Duodenal mucosa (tissue), 2 donors: Measurements from ENCODE around the gene GSK3B.

Source experiments
- H3K27ac ChIP-seq: one replicate; pipeline ENCODE4 v1.7.0; 2013; ENCODE audit warnings: low read depth, low read length
- H3K27me3 ChIP-seq, 2 donors: one replicate each; pipeline ENCODE4 v1.7.0; 2013; ENCODE audit warnings: low read length in 2 of 2, control low read depth in 1 of 2; ENCODE audit not compliant: insufficient read depth in 2 of 2, control insufficient read depth in 1 of 2
- H3K36me3 ChIP-seq, 2 donors: one replicate each; pipeline ENCODE4 v1.7.0; 2013; ENCODE audit warnings: low read length in 2 of 2, control low read depth in 1 of 2; ENCODE audit not compliant: insufficient read depth in 2 of 2, control insufficient read depth in 1 of 2
- H3K4me1 ChIP-seq, 2 donors: one replicate each; pipeline ENCODE4 v1.7.0; 2013; ENCODE audit warnings: low read length in 2 of 2, control low read depth in 1 of 2; ENCODE audit not compliant: insufficient read depth in 2 of 2, control insufficient read depth in 1 of 2
- H3K4me3 ChIP-seq, 2 donors: one replicate each; pipeline ENCODE4 v1.7.0; 2013; ENCODE audit warnings: low read length in 2 of 2, low read depth in 1 of 2
- H3K9ac ChIP-seq, 2 donors: one replicate each; pipeline ENCODE4 v1.7.0; 2013; ENCODE audit warnings: low read length in 2 of 2, low read depth in 1 of 2
- H3K9me3 ChIP-seq, 2 donors: one replicate each; pipeline ENCODE4 v1.7.0; 2013; ENCODE audit warnings: low read length in 2 of 2, control low read depth in 1 of 2; ENCODE audit not compliant: control insufficient read depth in 1 of 2

GSK3B gene

DNA sequence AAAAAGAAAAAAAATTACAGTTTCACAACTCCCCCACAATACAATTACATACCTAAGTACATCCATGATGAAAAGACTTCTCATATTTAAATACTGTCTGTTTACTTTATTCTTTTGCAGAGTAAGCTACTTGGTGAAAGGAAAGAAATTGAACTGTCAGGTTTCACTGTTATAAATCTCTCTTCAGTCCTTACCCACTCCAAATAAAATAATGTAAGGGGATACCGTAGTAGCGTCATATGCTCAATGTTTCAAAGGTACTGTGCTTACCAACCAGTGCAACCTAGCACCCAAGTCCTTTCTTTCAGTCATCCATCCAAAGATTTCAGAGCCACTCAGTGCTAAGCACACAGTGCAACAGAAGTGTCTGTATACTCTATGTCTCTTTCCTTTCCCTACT lies 13.4 kb downstream of the GSK3B start:
- Histone ChIP-seq H3K27ac (no peak overlapping the region), H3K9me3 (no peaks in the 10 kb centered on the region), H3K9ac (no peak overlapping the region), H3K36me3 (no peaks in the 10 kb centered on the region), H3K4me3 (no peak overlapping the region), H3K4me1 (no peaks in the 10 kb centered on the region), H3K27me3 (no peaks in the 10 kb centered on the region)

GRCh38 chr3:120077731-120078130 lies 16.5 kb downstream of the GSK3B start:
- no peaks in the 10 kb centered on the region for H3K9me3 ChIP-seq
- H3K4me3 ChIP-seq: no peak overlapping the region
- H3K27ac ChIP-seq: no peak overlapping the region
- H3K27me3 ChIP-seq: no peaks in the 10 kb centered on the region
- no peaks in the 10 kb centered on the region for H3K4me1 ChIP-seq
- no peaks in the 10 kb centered on the region for H3K36me3 ChIP-seq
- no peak overlapping the region for H3K9ac ChIP-seq

GRCh38 chr3:120072867-120073525 lies 21.3 kb downstream of the GSK3B start:
- Histone ChIP-seq H3K27ac (no peak overlapping the region), H3K36me3 (no peaks in the 10 kb centered on the region), H3K4me1 (peaks cover 4 to 11% of the 10 kb centered on the region in 2 donors), H3K9ac (no peak overlapping the region), H3K4me3 (no peak overlapping the region), H3K27me3 (no peaks in the 10 kb centered on the region), H3K9me3 (no peaks in the 10 kb centered on the region)

DNA sequence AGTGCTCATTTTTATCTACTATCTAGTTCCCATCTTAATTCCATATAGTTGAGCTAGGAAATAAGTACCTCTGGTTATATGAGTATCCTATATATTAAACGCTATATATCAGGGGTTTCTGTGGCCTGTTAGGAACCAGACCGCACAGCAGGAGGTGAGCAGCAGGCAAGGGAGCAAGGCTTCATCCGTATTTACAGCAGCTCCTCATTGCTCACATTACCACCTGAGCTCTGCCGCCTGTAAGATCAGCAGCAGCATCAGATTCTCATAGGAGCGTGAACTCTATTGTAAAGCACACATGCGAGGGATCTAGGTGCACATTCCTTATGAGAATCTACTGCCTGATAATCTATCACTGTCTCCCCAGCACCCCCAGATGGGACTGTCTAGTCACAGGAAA lies 23.0 kb downstream of the GSK3B start:
- no peaks in the 10 kb centered on the region for H3K36me3 ChIP-seq
- H3K4me1 ChIP-seq: peaks cover 4 to 11% of the 10 kb centered on the region in 2 donors
- H3K9me3 ChIP-seq: no peaks in the 10 kb centered on the region
- no peak overlapping the region for H3K4me3 ChIP-seq
- no peaks in the 10 kb centered on the region for H3K27me3 ChIP-seq
- no peak overlapping the region for H3K9ac ChIP-seq
- H3K27ac ChIP-seq: no peak overlapping the region

DNA sequence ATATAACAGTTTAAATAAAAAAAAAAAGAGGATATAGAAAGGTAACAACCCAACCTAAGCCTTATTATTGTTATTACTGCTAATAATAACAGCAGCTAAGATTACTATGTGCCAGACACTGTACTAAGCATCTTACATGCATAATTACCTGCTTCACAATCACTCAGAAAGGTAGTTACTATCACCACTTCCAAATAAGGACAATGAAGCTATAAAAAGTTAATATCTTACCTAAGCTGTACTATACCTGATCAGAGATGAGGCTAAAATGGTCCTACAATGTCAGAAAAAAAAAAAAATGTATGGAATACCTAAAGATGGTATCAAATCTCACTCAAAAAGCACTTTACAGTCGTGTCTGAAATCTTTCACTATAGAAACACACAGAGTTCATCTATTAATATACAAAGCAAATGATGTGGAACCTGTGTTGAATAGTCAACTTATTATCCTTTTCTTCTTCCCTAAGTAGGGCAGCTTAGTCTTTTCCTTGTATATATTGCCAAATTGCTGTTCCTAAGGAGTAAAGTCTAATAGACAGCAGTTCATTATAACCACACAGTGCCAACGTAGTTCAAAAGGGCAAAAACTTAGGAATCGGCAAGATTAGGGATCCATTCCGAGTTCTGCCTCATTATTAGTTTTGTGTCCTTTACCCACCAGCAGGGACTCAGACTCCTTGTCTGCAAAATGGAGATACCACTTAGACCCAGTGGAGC lies 23.8 kb downstream of the GSK3B start:
- Histone ChIP-seq H3K9me3 (no peaks in the 10 kb centered on the region), H3K36me3 (no peaks in the 10 kb centered on the region), H3K9ac (no peak overlapping the region), H3K4me1 (peaks cover 4 to 11% of the 10 kb centered on the region in 2 donors), H3K27me3 (no peaks in the 10 kb centered on the region), H3K27ac (no peak overlapping the region), H3K4me3 (no peak overlapping the region)

- Histone ChIP-seq H3K9ac (no peak overlapping the region), H3K9me3 (no peaks in the 10 kb centered on the region), H3K36me3 (no peaks in the 10 kb centered on the region), H3K4me3 (no peak overlapping the region), H3K27ac (no peak overlapping the region), H3K27me3 (no peaks in the 10 kb centered on the region), H3K4me1 (peaks cover 4 to 11% of the 10 kb centered on the region in 2 donors)
Measured at GRCh38 chr3:120067083-120067482, 27.2 kb downstream of the GSK3B start.

GRCh38 chr3:120066634-120067033 lies 27.6 kb downstream of the GSK3B start:
- H3K36me3 ChIP-seq: no peaks in the 10 kb centered on the region

DNA sequence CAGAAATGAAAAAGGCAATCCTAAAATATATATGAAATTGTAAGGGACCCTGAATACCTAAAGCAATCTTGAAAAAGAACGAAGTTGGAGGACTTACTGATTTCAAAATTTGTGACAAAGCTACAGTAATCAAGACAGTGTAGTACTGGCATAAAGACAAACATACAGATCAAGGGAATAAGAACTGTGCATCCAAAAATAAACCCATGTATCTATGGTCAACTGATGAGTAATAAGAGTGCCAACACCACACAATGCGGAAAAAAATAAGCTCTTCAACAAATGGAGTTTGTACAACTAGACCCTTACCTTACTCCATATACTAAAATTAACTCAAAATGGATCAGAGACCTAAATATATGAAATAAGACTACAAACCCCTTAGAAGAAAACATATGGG lies 29.6 kb downstream of the GSK3B start:
- H3K9me3 ChIP-seq: no peaks in the 10 kb centered on the region
- no peak overlapping the region for H3K9ac ChIP-seq
- H3K4me3 ChIP-seq: no peak overlapping the region
- no peaks in the 10 kb centered on the region for H3K36me3 ChIP-seq
- no peaks in the 10 kb centered on the region for H3K27me3 ChIP-seq
- no peak overlapping the region for H3K27ac ChIP-seq
- H3K4me1 ChIP-seq: no peaks in the 10 kb centered on the region

More at GRCh38 chr3:120066634-120067033, 27.6 kb downstream of the GSK3B start:
- H3K9me3 ChIP-seq: no peaks in the 10 kb centered on the region
- no peak overlapping the region for H3K27ac ChIP-seq
- no peak overlapping the region for H3K9ac ChIP-seq
- no peaks in the 10 kb centered on the region for H3K27me3 ChIP-seq
- no peak overlapping the region for H3K4me3 ChIP-seq
- peaks cover 4 to 11% of the 10 kb centered on the region in 2 donors for H3K4me1 ChIP-seq

DNA sequence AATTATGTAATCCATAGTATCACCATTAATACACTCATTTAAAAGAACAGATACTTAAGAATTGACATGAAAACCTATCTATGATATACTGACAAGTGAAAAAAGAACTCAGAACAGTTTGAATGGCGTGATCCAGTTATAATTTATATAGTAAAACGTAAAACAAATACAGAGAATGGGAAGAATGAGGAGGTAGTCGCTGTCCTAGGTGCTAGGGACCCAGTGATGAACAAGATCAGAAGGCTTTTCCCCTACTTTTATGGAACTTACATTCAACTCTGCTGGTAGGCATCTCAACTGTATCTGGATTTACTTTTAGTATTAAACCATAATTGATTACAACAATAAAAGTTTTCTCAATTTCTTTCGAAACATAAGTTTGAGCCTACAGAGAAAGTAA lies 31.8 kb downstream of the GSK3B start:
- Histone ChIP-seq H3K4me1 (no peaks in the 10 kb centered on the region), H3K4me3 (no peak overlapping the region), H3K9ac (no peak overlapping the region), H3K27ac (no peak overlapping the region), H3K36me3 (no peaks in the 10 kb centered on the region), H3K27me3 (no peaks in the 10 kb centered on the region), H3K9me3 (no peaks in the 10 kb centered on the region)

DNA sequence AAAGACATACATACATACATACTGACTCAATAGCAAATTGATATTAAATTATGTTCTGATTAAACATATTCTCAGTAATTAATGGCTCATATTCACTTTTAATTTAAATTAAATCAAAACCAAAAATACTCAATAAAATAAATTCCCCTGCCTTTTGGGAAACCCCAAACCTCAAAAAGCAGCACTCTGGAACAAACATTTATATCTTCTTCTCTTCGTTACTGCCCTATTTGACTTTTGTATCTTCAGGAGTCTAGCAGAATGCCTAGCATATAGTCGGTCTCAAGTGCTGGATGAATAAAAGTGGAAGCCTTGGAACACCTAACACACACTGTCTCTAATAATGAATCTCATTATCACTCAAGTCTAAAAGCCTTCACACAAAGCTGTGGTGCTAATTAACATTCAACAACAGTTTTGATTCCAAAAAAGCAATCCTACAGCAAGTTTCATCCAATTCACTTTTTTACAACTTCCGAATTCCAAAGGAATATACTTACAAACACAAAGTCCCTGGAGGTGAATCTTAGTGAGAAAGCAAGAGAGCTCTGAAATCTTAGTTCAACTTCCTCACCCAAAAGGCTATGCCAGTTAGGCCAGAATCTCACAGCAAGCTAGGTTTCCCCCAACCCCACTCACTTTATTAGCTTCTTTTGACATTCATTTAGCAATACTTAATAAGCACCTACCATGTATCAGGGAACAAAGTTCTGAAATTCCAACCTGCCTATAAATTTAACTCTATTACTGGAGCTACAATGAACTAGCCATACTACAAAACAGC lies 35.0 kb downstream of the GSK3B start:
- no peak overlapping the region for H3K9ac ChIP-seq
- no peak overlapping the region for H3K27ac ChIP-seq
- H3K27me3 ChIP-seq: no peaks in the 10 kb centered on the region
- H3K9me3 ChIP-seq: no peaks in the 10 kb centered on the region
- H3K36me3 ChIP-seq: no peaks in the 10 kb centered on the region
- H3K4me1 ChIP-seq: no peaks in the 10 kb centered on the region
- no peak overlapping the region for H3K4me3 ChIP-seq
